Transverse colon (tissue), 4 donors: ENCODE measurements around the gene MEG3. TPM values are rescaled to one million over a fixed set of nuclear protein-coding genes. Genes with fewer than 3 reads are reported as not detected.
A peak's percentile ranks its signal among the peaks of the same experiment; 100 is the strongest.

Experiments used
- DNase-seq: peaks from one replicate; pipeline ENCODE4 v3.0.0-alpha.2; 2019
- H3K27ac ChIP-seq, 4 donors: fragments of 200-600 bp; sonication (generic); 2 replicates each; pipeline ENCODE4 v1.5.1; 2016 to 2018; ENCODE audit warnings: inconsistent platforms in 4 of 4
- H3K27me3 ChIP-seq: fragments of 200-600 bp; sonication (generic); 2 replicates; pipeline ENCODE4 v1.5.1; 2017; ENCODE audit warnings: inconsistent platforms
- H3K36me3 ChIP-seq, 4 donors: fragments of 200-600 bp; sonication (generic); 2 replicates each; pipeline ENCODE4 v1.5.1; 2017 to 2019; ENCODE audit warnings: inconsistent platforms in 4 of 4
- H3K4me1 ChIP-seq, 4 donors: fragments of 200-600 bp; sonication (generic); 2 replicates each; pipeline ENCODE4 v1.5.1; 2017 to 2020; ENCODE audit warnings: inconsistent platforms in 4 of 4
- H3K4me3 ChIP-seq, 4 donors: fragments of 200-600 bp; sonication (generic); 1 replicate in 1 of 4; 2 replicates in 3 of 4; pipeline versions ENCODE4 v1.5.1 to v1.6.1; 2017 to 2019; ENCODE audit warnings: inconsistent platforms in 4 of 4
- H3K9me3 ChIP-seq, 2 donors: fragments of 200-600 bp; sonication (generic); 2 replicates each; pipeline ENCODE4 v1.5.1; 2017 to 2019; ENCODE audit warnings: inconsistent platforms in 2 of 2
- EP300 ChIP-seq: sonication (generic); formaldehyde crosslinking; IDR thresholded peaks from one replicate; pipeline ENCODE4 v1.6.1; 2017; ENCODE audit warnings: antibody characterized with exemption, low read depth
- POLR2A ChIP-seq: fragments of 450-650 bp; IDR thresholded peaks from one replicate; pipeline ENCODE4 v1.6.1; 2016; ENCODE audit warnings: antibody characterized with exemption, mild to moderate bottlenecking, moderate library complexity
- POLR2AphosphoS5 ChIP-seq, 3 donors: sonication (generic); formaldehyde crosslinking; IDR thresholded peaks; one replicate each; pipeline ENCODE4 v1.6.1; 2016; ENCODE audit warnings: antibody characterized with exemption in 3 of 3
- WGBS, 2 donors: methylation state at CpG; one replicate each; pipeline ENCODE4 v1.1.5; 2018; ENCODE audit warnings: low coverage in 1 of 2; 5-methylcytosine and 5-hydroxymethylcytosine counted together
- in situ Hi-C, 4 donors: fragments of 200-750 bp; cut with MboI; loops; one replicate each; pipeline versions ENCODE4 v1.15.0 to v1.15.1; 2017; ENCODE audit warnings: low sequenced_read_pairs in 3 of 4, low pct_ligation_motif_present in 1 of 4, low pct_unique_long_range_greater_than_20kb in 1 of 4
- intact Hi-C: fragments of 100-400 bp; cut with DNase I; formaldehyde crosslinking; loops from one replicate; pipeline ENCODE4 v1.15.1; 2023; ENCODE audit warnings: low total_unique reads
- total RNA-seq, 4 donors: library from RNA; depleted of rRNA; stranded (reverse); fragments of >200 nt; gene quantifications; one replicate each; pipeline ENCODE4 v1.1.0, GENCODE V29; 2016
- TF ChIP-seq, protein P1 (sequence below), 5 experiments: fragments of 200-600 bp in 3 of 5; fragments of 450-650 bp in 2 of 5; sonication (generic) in 3 of 5; IDR thresholded peaks; 1 replicate in 2 of 5; 2 replicates in 3 of 5; pipeline ENCODE4 v1.5.1; 2016 to 2017; ENCODE audit warnings: antibody characterized with exemption in 5 of 5, inconsistent platforms in 3 of 5, mild to moderate bottlenecking in 2 of 5, moderate library complexity in 1 of 5

MEG3 gene
- total RNA-seq, 4 donors from 2014 or later, result 10.6 to 156 (median 40.1) TPM

DNA sequence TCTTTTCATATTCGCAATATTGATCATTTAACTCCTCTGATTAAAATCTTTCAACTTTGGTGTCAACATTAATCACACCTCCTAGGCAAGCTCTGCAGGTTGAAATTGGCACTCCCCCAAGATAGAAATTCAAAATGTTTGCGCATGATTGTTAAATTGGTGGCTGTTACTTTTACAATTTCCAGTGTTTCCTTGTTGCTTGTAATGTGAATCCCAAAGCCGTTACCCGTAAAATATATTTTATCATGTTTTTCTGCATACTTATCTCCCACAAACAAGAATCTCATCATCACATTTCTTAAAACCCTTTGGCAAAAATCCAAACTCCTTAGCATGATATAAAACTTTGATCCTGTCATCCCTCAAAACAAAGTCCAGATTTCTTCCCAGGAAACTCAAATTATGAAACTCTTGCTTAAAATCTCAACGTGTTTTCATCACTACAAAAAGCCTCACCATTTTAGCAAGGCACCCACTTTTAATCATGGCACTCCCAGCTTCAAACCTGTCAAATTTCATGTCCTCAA, 62.9 kb downstream of the MEG3 start:
- intact Hi-C loops (no loop called here), in situ Hi-C loops (no loop called here)
- no peaks in the 10 kb centered on the region for H3K9me3 ChIP-seq
- TF ChIP-seq, protein P1, sequence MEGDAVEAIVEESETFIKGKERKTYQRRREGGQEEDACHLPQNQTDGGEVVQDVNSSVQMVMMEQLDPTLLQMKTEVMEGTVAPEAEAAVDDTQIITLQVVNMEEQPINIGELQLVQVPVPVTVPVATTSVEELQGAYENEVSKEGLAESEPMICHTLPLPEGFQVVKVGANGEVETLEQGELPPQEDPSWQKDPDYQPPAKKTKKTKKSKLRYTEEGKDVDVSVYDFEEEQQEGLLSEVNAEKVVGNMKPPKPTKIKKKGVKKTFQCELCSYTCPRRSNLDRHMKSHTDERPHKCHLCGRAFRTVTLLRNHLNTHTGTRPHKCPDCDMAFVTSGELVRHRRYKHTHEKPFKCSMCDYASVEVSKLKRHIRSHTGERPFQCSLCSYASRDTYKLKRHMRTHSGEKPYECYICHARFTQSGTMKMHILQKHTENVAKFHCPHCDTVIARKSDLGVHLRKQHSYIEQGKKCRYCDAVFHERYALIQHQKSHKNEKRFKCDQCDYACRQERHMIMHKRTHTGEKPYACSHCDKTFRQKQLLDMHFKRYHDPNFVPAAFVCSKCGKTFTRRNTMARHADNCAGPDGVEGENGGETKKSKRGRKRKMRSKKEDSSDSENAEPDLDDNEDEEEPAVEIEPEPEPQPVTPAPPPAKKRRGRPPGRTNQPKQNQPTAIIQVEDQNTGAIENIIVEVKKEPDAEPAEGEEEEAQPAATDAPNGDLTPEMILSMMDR (IDR thresholded peaks at IDR 0.05), result no peak
- TF ChIP-seq EP300, result no peak
- no peak for TF ChIP-seq POLR2AphosphoS5 (IDR thresholded peaks at IDR 0.05)
- no peak for TF ChIP-seq POLR2A
- no peak overlapping the region for H3K27ac ChIP-seq
- peaks cover 4% of the 10 kb centered on the region for H3K27me3 ChIP-seq
- H3K4me1 ChIP-seq, result peaks cover 0 to 20% (median 8%) of the 10 kb centered on the region in 4 donors
- H3K36me3 ChIP-seq, result no peaks in the 10 kb centered on the region
- no peak for DNase-seq
- no peak overlapping the region for H3K4me3 ChIP-seq
- WGBS, 2 donors, result 39 to 41% methylated on average over 5 of the region's 5 CpGs

DNA sequence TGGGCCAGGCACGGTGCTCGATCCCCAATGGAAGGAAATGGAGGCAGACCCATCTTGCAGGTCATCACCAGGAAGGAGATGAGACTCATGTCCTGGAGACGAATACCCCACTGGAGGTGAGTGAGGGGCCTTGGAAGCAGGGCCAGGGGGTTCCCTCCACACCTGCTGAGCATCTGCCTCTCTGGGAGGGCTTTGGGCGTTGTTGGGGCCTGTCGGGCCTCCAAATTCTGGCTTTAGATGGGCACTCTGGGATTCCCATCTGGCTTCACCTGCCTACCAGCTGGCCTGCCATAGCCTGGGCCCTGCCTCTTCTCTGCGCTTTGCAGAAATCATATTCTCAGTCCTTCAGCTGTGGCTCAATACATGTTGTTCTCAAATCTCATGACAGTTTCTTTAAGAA, 63.7 kb downstream of the MEG3 start:
- Histone ChIP-seq H3K4me1 (peaks cover 0 to 20% (median 8%) of the 10 kb centered on the region in 4 donors), H3K36me3 (no peaks in the 10 kb centered on the region), H3K27me3 (peaks cover 4% of the 10 kb centered on the region), H3K9me3 (no peaks in the 10 kb centered on the region), H3K27ac (no peak overlapping the region), H3K4me3 (no peak overlapping the region)
- intact Hi-C loops (no loop called here), in situ Hi-C loops (no loop called here)
- TF ChIP-seq, protein P1 (IDR thresholded peaks at IDR 0.05), result no peak
- TF ChIP-seq EP300, result no peak
- TF ChIP-seq POLR2A, result no peak
- 87 to 100% methylated on average over 2 to 6 of the region's 6 CpGs for WGBS, 2 donors
- DNase-seq, result no peak

DNA sequence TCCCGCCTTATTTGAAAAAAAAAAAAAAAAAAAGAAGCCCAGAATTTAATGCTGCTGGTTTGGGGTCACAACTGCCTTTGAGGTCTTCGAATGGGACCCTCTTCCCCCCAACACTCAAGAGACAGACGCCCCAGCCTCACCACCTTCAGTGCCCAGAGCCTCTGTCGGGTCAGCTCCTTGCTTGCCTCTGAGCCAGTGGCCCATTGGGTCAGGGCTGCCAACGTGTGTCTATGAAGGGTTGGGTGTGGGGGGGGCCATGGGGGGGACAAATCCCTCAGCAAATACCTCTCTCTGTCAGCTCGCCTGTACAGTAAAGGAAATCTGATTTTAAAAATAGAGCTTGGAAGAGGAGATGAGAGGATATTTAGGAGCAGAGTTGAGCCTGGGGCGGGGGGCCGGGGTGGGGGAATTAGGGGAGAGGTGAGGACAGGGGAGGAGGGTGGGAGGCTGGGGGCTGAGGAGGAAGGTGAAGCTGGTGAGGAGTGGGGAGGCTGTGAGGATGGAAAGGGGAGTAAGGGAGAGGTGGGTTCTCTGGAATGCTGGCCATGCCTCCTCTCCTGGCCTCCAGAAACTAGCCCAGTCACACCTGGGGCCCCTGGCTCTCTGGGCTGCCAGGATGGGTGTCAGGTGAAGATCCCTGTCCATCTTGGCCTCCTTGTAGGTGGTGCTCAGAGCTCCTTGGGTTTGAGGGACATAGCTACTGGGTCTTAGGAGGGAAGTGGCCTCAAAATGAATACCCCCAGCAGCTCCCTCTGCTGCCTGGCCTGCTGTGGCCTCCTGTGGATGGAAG, 64.3 kb downstream of the MEG3 start:
- TF ChIP-seq EP300 (no peak), POLR2A (no peak), POLR2AphosphoS5 (IDR thresholded peaks at IDR 0.05) (no peak)
- TF ChIP-seq, protein P1 (IDR thresholded peaks at IDR 0.05), result no peak

DNA sequence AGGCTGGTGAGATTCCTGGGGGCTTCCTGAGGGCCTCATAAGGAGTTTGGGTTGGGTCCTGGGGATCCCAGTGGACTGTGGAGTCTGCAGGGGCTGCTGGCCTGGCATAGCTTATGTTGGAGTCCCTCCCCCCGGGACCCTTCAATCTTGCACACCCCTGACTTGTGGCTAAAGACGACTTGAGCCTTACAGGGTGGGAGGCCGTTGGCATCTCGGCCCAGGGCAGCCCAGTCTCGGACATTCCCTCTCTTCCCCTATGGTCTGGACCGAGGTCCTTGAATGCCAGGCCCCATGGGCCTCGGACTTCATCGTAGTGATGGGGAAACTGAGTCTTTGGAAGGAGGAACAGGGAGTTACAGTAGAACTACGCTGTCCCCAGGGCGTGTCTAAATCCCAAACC, 65.1 kb downstream of the MEG3 start:
- Histone ChIP-seq H3K4me3 (no peak overlapping the region), H3K27me3 (peaks cover 5% of the 10 kb centered on the region), H3K4me1 (peaks cover 0 to 20% (median 8%) of the 10 kb centered on the region in 4 donors), H3K9me3 (no peaks in the 10 kb centered on the region), H3K36me3 (no peaks in the 10 kb centered on the region), H3K27ac (no peak overlapping the region)
- intact Hi-C loops, result no loop called here
- TF ChIP-seq EP300 (no peak), POLR2A (no peak), POLR2AphosphoS5 (IDR thresholded peaks at IDR 0.05) (no peak)
- TF ChIP-seq, protein P1 (IDR thresholded peaks at IDR 0.05), result no peak
- WGBS, 2 donors, result 83% methylated on average over 10 of the region's 10 CpGs; no CpG with 5 or more reads in 1 of the 2 donors
- in situ Hi-C loops, result no loop called here
- DNase-seq, result peak; percentile 2

More for the DNA sequence above, 64.3 kb downstream of the MEG3 start:
- WGBS, 2 donors, result 79% methylated on average over 8 of the region's 8 CpGs; no CpG with 5 or more reads in 1 of the 2 donors
- peaks cover 0 to 20% (median 8%) of the 10 kb centered on the region in 4 donors for H3K4me1 ChIP-seq
- in situ Hi-C loops (no loop called here), intact Hi-C loops (no loop called here)
- no peak for DNase-seq
- H3K9me3 ChIP-seq, result no peaks in the 10 kb centered on the region
- H3K27ac ChIP-seq, result no peak overlapping the region
- no peak overlapping the region for H3K4me3 ChIP-seq
- H3K36me3 ChIP-seq, result no peaks in the 10 kb centered on the region
- peaks cover 4% of the 10 kb centered on the region for H3K27me3 ChIP-seq
